Measurements from ENCODE around the gene SBF1. TPM values are rescaled to one million over a fixed set of nuclear protein-coding genes. Genes with fewer than 3 reads are reported as not detected.
"Not testable (repeated sequence)": the region's sequence is repeated elsewhere in the genome, so short reads cannot be mapped to it uniquely, and the experiment has no call there.

SBF1 gene
- 71.8 TPM for polyA plus RNA-seq (2012; ENCODE audit: insufficient read depth, insufficient read length)

- H3K4me3 ChIP-seq (ENCODE audit: low read length): peak within 1 kb of the TSS; percentile 73
- DNase-seq (ENCODE audit: low read depth, low spot score): peak; percentile 65
These were observed at the start of gene SBF1 for GRCh38 chr22:50474710-50475651. Gene SBF1 (minus strand): TSS chr22:50475035. CDS start chr22:50474840, 195 bp downstream.

GRCh38 chr22:50523806-50524675, 49.2 kb upstream of the SBF1 start:
- DNase-seq (ENCODE audit: low read depth, low spot score): no peak
- peak overlapping the region; percentile 71 for H3K4me3 ChIP-seq (ENCODE audit: low read length)

- no peak overlapping the region for H3K4me3 ChIP-seq (ENCODE audit: low read length)
- no peak for DNase-seq (ENCODE audit: low read depth, low spot score)
These were observed 48.6 kb upstream of the SBF1 start for GRCh38 chr22:50523458-50523805.

GRCh38 chr22:50522806-50523438, 48.1 kb upstream of the SBF1 start:
- no peak for DNase-seq (ENCODE audit: low read depth, low spot score)

GRCh38 chr22:50522208-50522805, 47.5 kb upstream of the SBF1 start:
- no peak overlapping the region for H3K4me3 ChIP-seq (ENCODE audit: low read length)

More at GRCh38 chr22:50522806-50523438, 48.1 kb upstream of the SBF1 start:
- H3K4me3 ChIP-seq (ENCODE audit: low read length): no peak overlapping the region

GRCh38 chr22:50521710-50522109, 46.9 kb upstream of the SBF1 start:
- no peak for DNase-seq (ENCODE audit: low read depth, low spot score)
- no peak overlapping the region for H3K4me3 ChIP-seq (ENCODE audit: low read length)

More at GRCh38 chr22:50522208-50522805, 47.5 kb upstream of the SBF1 start:
- no peak for DNase-seq (ENCODE audit: low read depth, low spot score)

GRCh38 chr22:50520826-50521453, 46.1 kb upstream of the SBF1 start:
- H3K4me3 ChIP-seq (ENCODE audit: low read length): no peak overlapping the region
- no peak for DNase-seq (ENCODE audit: low read depth, low spot score)

GRCh38 chr22:50520184-50520583, 45.3 kb upstream of the SBF1 start:
- H3K4me3 ChIP-seq (ENCODE audit: low read length); DNase-seq (ENCODE audit: low read depth, low spot score): not testable (repeated sequence)

GRCh38 chr22:50519151-50519550, 44.3 kb upstream of the SBF1 start:
- H3K4me3 ChIP-seq (ENCODE audit: low read length): no peak overlapping the region
- DNase-seq (ENCODE audit: low read depth, low spot score): no peak

GRCh38 chr22:50518606-50519005, 43.8 kb upstream of the SBF1 start:
- no peak overlapping the region for H3K4me3 ChIP-seq (ENCODE audit: low read length)
- DNase-seq (ENCODE audit: low read depth, low spot score): no peak

GRCh38 chr22:50517495-50518260, 42.8 kb upstream of the SBF1 start:
- no peak for DNase-seq (ENCODE audit: low read depth, low spot score)

GRCh38 chr22:50516891-50517290, 42.1 kb upstream of the SBF1 start:
- DNase-seq (ENCODE audit: low read depth, low spot score): no peak
- H3K4me3 ChIP-seq (ENCODE audit: low read length): no peak overlapping the region

More at GRCh38 chr22:50517495-50518260, 42.8 kb upstream of the SBF1 start:
- no peak overlapping the region for H3K4me3 ChIP-seq (ENCODE audit: low read length)

- DNase-seq (ENCODE audit: low read depth, low spot score): no peak
- no peak overlapping the region for H3K4me3 ChIP-seq (ENCODE audit: low read length)
These were observed 41.2 kb upstream of the SBF1 start for GRCh38 chr22:50516068-50516467.

GRCh38 chr22:50513175-50513574, 38.3 kb upstream of the SBF1 start:
- DNase-seq (ENCODE audit: low read depth, low spot score): no peak
- no peak overlapping the region for H3K4me3 ChIP-seq (ENCODE audit: low read length)

- peak overlapping the region; percentile 56 for H3K4me3 ChIP-seq (ENCODE audit: low read length)
- DNase-seq (ENCODE audit: low read depth, low spot score): no peak
These were observed 34.1 kb upstream of the SBF1 start for GRCh38 chr22:50508897-50509296.

GRCh38 chr22:50507991-50508884, 33.4 kb upstream of the SBF1 start, which contains the start of gene NCAPH2:
Gene NCAPH2 (plus strand): TSS chr22:50508224. CDS start chr22:50508338, 114 bp downstream.
- peak within 1 kb of the TSS; percentile 94 for H3K4me3 ChIP-seq (ENCODE audit: low read length)
- peak; percentile 95 for DNase-seq (ENCODE audit: low read depth, low spot score)

Data from Jurkat, Clone E6-1 (cell line).